ENCODE results near the gene BGLAP. TPM values are rescaled to one million over a fixed set of nuclear protein-coding genes. Genes with fewer than 3 reads are reported as not detected.

BGLAP gene
- total RNA-seq, 1 experiment from 2014 or later: 2.4 TPM

DNA sequence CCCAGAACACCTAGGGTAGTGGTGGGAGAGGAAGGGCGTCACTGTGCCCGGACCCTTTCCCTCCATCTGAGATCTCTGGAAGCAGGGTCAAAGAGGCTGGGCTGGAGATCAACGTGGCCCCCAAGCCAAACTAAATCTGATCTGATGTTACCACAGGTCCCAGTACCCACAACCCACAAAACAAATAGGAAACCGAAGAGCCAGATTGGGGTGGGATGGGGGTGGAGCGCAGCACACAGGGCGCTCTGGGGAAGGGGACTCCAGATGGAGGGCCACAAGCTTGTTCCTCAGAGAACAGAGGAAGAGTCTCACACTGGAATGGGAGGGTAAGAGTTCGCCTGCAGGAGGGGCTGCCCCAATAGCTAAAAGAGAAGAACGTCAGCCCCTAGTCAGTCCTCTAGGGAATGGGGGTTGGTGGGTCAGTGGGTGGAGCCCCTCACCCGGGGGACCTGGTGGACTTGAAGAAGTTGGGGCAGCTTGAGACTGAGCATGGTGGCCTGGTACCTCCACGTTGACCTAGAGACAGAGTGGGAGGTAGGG, 4.3 kb downstream of the BGLAP start:
- BruUV-seq (replicated peaks): no TSS peak
- Histone ChIP-seq H3K27me3 (replicated peaks; ENCODE audit: insufficient read depth, low read depth, low read length, poor library complexity) (no peaks in the 10 kb centered on the region), H3K27ac (ENCODE audit: low read depth, low read length, poor library complexity, severe bottlenecking) (no peak overlapping the region), H3K9me3 (ENCODE audit: low read depth, low read length, poor library complexity, severe bottlenecking) (no peaks in the 10 kb centered on the region), H3K4me3 (ENCODE audit: low read depth, low read length, poor library complexity, severe bottlenecking) (no peak overlapping the region), H3K4me1 (ENCODE audit: insufficient read depth, low read length, poor library complexity, severe bottlenecking) (peaks cover 6% of the 10 kb centered on the region), H3K36me3 (ENCODE audit: insufficient read depth, low read length, poor library complexity, severe bottlenecking) (peaks cover 17% of the 10 kb centered on the region)
- TF ChIP-seq EZH2 (IDR thresholded peaks at IDR 0.05; ENCODE audit: borderline replicate concordance, low read depth, low read length, poor library complexity, severe bottlenecking): no peak
- TF ChIP-seq, protein P1, sequence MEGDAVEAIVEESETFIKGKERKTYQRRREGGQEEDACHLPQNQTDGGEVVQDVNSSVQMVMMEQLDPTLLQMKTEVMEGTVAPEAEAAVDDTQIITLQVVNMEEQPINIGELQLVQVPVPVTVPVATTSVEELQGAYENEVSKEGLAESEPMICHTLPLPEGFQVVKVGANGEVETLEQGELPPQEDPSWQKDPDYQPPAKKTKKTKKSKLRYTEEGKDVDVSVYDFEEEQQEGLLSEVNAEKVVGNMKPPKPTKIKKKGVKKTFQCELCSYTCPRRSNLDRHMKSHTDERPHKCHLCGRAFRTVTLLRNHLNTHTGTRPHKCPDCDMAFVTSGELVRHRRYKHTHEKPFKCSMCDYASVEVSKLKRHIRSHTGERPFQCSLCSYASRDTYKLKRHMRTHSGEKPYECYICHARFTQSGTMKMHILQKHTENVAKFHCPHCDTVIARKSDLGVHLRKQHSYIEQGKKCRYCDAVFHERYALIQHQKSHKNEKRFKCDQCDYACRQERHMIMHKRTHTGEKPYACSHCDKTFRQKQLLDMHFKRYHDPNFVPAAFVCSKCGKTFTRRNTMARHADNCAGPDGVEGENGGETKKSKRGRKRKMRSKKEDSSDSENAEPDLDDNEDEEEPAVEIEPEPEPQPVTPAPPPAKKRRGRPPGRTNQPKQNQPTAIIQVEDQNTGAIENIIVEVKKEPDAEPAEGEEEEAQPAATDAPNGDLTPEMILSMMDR (conservative IDR thresholded peaks at IDR 0.05; ENCODE audit: low read depth, low read length): no peak
- intact Hi-C loops (cut with micrococcal nuclease; ENCODE audit: unreplicated experiment): no loop called here
- ChIA-PET POLR2A (ENCODE audit: low non-redundant PET) (no interaction called here), CTCF (interaction anchor here (0.7 to 1.0 kb wide), 2 partner anchors 21 to 101 kb away, joined by 3 to 4 read pairs; no protein-coding TSS in a partner anchor)
- no peak for DNase-seq (ENCODE audit: low spot score)

DNA sequence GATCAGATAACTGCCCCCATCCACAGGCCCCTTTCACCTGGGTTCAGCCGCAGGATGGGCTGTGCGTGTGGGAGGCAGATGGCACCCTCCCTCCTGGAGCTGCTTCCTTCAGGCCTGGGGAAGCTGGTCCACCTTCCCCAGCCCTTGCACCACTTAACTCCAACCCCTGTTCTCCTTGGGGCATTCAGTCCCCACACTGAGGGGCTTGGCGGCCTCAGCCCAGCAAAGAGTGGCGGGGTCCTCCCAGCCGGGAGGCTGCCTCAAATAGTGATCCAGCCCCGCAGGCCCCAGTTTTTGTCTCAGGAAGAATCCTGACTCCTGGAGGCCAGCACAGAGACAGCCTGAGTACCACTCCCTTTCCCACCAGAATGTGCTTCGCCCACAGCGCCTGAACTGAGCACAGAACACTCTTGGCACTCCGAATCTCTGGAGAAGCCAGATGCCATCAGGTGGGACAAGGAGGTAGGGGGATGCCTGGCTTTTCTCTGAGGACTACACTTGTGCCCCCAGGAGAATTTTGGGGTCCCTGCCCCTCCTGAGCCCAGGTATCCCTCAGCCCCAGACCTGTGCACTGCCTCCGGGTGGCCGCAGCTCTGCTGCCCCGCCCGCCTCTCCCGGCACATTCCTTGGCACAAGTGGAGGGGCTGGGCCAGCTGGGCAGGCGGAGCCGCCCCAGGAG, 4.9 kb downstream of the BGLAP start:
- CTCF ChIA-PET: interaction anchor here (0.6 kb wide), 1 partner anchor 12 kb away, joined by 4 read pairs; no protein-coding TSS in a partner anchor
- H3K4me3 ChIP-seq (ENCODE audit: low read depth, low read length, poor library complexity, severe bottlenecking): no peak overlapping the region
- no peaks in the 10 kb centered on the region for H3K27me3 ChIP-seq (replicated peaks; ENCODE audit: insufficient read depth, low read depth, low read length, poor library complexity)
- H3K27ac ChIP-seq (ENCODE audit: low read depth, low read length, poor library complexity, severe bottlenecking): no peak overlapping the region
- no peaks in the 10 kb centered on the region for H3K9me3 ChIP-seq (ENCODE audit: low read depth, low read length, poor library complexity, severe bottlenecking)
- POLR2A ChIA-PET (ENCODE audit: low non-redundant PET): no interaction called here
- H3K4me1 ChIP-seq (ENCODE audit: insufficient read depth, low read length, poor library complexity, severe bottlenecking): peaks cover 6% of the 10 kb centered on the region
- no peak for DNase-seq (ENCODE audit: low spot score)
- peaks cover 23% of the 10 kb centered on the region for H3K36me3 ChIP-seq (ENCODE audit: insufficient read depth, low read length, poor library complexity, severe bottlenecking)
- BruUV-seq (replicated peaks): no TSS peak
- intact Hi-C loops (cut with micrococcal nuclease; ENCODE audit: unreplicated experiment): no loop called here
- TF ChIP-seq, protein P1 (conservative IDR thresholded peaks at IDR 0.05; ENCODE audit: low read depth, low read length): no peak
- no peak for TF ChIP-seq EZH2 (IDR thresholded peaks at IDR 0.05; ENCODE audit: borderline replicate concordance, low read depth, low read length, poor library complexity, severe bottlenecking)

DNA sequence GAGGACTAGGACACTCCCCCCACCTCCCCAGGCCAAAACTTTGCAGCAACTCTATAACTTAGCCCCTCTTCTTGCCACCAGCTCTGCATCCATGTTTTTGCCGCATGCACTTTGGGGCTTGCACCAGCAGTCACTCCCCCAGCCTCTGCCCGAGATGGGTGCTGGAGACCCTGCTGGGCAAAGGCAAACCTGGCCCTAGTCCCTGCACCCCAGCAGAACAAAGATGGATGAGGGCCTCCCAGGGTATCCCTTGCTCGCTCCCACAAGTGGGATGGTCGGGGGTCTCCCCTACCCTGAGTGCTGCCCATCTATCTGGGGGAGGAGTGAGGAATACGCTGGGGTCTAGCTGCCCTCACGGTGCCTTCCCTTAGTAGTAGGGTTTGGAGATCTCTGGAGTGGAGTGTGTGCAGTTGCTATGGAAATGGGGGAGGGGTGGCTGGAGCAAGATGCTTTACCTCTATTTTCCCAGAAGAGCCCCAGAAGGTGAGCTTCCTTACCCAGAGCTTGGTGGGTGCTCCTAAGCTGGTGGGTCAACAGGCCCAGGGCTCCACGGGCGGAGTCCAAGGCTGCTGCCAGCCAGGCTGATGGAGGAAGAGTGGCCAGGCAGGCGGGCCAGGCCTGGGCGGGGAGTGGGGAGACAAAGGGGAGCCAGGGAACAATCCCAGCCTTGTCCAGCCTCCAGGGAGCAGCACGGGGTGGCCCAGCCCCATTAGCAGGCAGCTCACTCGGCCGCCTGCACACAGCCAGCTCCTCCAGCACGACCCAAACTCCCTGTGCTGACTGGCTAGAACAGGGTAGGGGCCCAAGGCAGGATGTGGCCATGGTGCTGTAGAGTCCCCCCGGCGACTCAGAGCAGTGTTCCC, 5.7 kb downstream of the BGLAP start, which contains the start of gene PAQR6:
TSS of gene PAQR6 (minus strand) at position 597 of the 863 bp plus-strand sequence. CDS start 1,325 bp downstream, outside the sequence.
- Histone ChIP-seq H3K4me1 (ENCODE audit: insufficient read depth, low read length, poor library complexity, severe bottlenecking) (peaks cover 6% of the 10 kb centered on the region), H3K27me3 (replicated peaks; ENCODE audit: insufficient read depth, low read depth, low read length, poor library complexity) (no peaks in the 10 kb centered on the region), H3K27ac (ENCODE audit: low read depth, low read length, poor library complexity, severe bottlenecking) (no peak within 1 kb of the TSS), H3K36me3 (ENCODE audit: insufficient read depth, low read length, poor library complexity, severe bottlenecking) (peaks cover 31% of the 10 kb centered on the region), H3K9me3 (ENCODE audit: low read depth, low read length, poor library complexity, severe bottlenecking) (no peaks in the 10 kb centered on the region), H3K4me3 (ENCODE audit: low read depth, low read length, poor library complexity, severe bottlenecking) (no peak within 1 kb of the TSS)
- intact Hi-C loops (cut with micrococcal nuclease; ENCODE audit: unreplicated experiment): no loop called here
- ChIA-PET POLR2A (ENCODE audit: low non-redundant PET) (no interaction called here), CTCF (interaction anchor here (0.6 kb wide), 1 partner anchor 13 kb away, joined by 4 read pairs; no protein-coding TSS in a partner anchor)
- TF ChIP-seq, protein P1 (conservative IDR thresholded peaks at IDR 0.05; ENCODE audit: low read depth, low read length): no peak
- no peak for TF ChIP-seq EZH2 (IDR thresholded peaks at IDR 0.05; ENCODE audit: borderline replicate concordance, low read depth, low read length, poor library complexity, severe bottlenecking)
- BruUV-seq (replicated peaks): no TSS peak
- DNase-seq (ENCODE audit: low spot score): no peak
